Coronary artery (tissue), 2 donors: ENCODE data around the gene BMPR2.
"Not testable (repeated sequence)": the region's sequence is repeated elsewhere in the genome, so short reads cannot be mapped to it uniquely, and the experiment has no call there.

Source experiments
- DNase-seq: peaks from one replicate; pipeline ENCODE4 v3.0.0-alpha.2; 2017; ENCODE audit warnings: low spot score
- H3K27ac ChIP-seq, 2 donors: fragments of 200-600 bp; sonication (generic); one replicate each; pipeline ENCODE4 v1.5.1; 2016 to 2019
- H3K4me3 ChIP-seq: fragments of 200-600 bp; sonication (generic); 2 replicates; pipeline ENCODE4 v1.5.1; 2016; ENCODE audit warnings: mild to moderate bottlenecking, moderate library complexity
- TF ChIP-seq, protein P1 (sequence below): fragments of 200-600 bp; sonication (generic); IDR thresholded peaks from one replicate; pipeline ENCODE4 v1.5.1; 2019; ENCODE audit warnings: antibody characterized with exemption

The BMPR2 gene

DNA sequence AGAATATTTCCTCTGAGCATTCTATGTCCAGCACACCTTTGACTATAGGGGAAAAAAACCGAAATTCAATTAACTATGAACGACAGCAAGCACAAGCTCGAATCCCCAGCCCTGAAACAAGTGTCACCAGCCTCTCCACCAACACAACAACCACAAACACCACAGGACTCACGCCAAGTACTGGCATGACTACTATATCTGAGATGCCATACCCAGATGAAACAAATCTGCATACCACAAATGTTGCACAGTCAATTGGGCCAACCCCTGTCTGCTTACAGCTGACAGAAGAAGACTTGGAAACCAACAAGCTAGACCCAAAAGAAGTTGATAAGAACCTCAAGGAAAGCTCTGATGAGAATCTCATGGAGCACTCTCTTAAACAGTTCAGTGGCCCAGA, 179.2 kb downstream of the BMPR2 start:
- no peak for DNase-seq
- Histone ChIP-seq H3K4me3 (no peak overlapping the region), H3K27ac (no peak overlapping the region)
- TF ChIP-seq, protein P1, sequence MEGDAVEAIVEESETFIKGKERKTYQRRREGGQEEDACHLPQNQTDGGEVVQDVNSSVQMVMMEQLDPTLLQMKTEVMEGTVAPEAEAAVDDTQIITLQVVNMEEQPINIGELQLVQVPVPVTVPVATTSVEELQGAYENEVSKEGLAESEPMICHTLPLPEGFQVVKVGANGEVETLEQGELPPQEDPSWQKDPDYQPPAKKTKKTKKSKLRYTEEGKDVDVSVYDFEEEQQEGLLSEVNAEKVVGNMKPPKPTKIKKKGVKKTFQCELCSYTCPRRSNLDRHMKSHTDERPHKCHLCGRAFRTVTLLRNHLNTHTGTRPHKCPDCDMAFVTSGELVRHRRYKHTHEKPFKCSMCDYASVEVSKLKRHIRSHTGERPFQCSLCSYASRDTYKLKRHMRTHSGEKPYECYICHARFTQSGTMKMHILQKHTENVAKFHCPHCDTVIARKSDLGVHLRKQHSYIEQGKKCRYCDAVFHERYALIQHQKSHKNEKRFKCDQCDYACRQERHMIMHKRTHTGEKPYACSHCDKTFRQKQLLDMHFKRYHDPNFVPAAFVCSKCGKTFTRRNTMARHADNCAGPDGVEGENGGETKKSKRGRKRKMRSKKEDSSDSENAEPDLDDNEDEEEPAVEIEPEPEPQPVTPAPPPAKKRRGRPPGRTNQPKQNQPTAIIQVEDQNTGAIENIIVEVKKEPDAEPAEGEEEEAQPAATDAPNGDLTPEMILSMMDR = no peak

DNA sequence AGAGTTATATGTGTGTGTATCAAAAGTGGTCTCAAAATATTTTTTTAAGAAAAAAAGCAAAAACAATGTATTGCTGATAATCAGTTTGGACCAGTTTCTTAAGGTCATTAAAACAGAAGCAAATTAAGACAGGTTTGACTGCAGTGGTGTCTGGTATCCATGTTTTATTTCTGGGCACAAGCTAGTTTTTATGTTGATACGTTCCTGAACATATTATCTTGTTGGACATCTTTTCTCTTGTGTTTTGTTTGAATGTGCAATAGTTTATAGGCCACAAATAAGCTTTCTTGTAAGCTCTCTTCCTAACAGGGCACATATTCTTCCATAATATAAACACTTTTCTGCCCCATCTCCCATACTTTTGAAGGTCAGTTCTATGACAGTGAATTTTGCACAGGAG, 184.1 kb downstream of the BMPR2 start:
- TF ChIP-seq, protein P1 = no peak
- Histone ChIP-seq H3K4me3 (no peak overlapping the region), H3K27ac (no peak overlapping the region)
- DNase-seq = no peak

DNA sequence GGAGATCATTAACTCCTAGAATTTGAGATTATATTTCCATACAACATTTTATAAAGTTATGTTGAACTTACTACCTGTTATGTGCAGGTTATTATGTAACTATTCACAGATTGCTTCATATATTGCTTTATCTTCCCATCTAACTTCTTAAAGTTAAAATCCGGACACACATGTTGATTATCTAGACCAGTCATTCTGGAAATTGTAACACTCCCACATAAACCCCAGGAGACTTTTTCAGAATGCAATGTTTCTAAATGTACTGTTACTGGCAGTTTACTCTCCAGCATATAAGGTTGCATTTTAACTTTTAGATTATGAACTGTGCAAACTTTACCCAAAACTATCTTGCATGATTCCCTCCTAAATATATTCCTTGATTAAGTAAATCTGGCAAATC, 188.1 kb downstream of the BMPR2 start:
- H3K27ac ChIP-seq = no peak overlapping the region
- DNase-seq = no peak
- TF ChIP-seq, protein P1 = no peak
- no peak overlapping the region for H3K4me3 ChIP-seq

DNA sequence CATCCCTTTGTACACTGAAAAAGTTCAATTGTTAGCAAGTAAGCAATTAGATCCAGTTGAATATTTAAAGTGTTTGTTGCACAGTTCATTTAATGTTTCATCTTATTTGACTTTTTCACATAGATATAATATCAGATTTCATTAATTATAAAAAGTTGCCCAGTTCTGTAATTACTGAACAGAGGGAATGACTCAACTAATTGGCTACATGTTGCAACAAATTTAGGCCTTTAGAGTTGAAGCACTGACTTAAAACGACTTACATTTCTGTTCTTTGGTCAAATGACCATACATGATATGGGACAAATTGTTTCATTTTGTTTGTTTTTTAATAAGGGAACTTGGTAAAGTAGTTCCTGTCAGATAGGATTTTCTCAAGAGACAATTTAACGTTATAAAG, 190.2 kb downstream of the BMPR2 start:
- Histone ChIP-seq H3K4me3 (no peak overlapping the region), H3K27ac (no peak overlapping the region)
- DNase-seq = no peak
- TF ChIP-seq, protein P1 = no peak

DNA sequence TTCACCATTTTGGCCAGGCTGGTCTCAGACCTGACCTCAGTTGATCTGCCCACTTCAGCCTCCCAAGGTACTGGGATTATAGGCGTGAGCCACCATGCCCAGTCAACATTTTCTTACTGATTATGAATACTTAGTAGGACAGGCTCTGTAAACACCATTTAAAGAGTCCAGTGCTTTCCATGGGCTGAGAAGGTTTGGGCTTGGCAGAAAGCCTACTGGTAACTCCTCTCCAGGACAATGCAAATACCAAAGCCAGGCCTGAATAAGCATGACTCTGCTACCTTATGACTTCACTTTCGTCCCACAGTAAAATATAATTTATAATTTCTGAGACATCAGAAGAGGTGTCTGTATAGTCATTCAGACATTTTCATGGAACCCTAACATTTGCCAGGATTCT, 198.4 kb downstream of the BMPR2 start:
- no peak for DNase-seq
- TF ChIP-seq, protein P1 = no peak
- H3K27ac ChIP-seq = no peak overlapping the region
- H3K4me3 ChIP-seq = no peak overlapping the region

DNA sequence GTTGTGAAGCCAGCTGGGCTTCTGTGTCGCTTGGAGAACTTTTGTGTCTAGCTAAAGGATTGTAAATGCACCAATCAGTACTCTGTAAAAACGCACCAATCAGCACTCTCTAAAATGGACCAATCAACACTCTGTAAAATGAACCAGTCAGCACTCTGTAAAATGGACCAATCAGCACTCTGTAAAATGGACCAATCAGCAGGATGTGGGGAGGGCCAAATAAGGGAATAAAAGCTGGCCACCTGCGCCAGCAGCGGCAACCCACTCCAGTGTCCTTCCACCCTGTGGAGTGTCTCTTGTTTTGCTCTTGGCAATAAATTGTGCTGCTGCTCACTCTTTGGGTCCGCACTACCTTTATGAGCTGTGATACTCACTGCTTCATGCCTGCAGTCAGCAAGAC, 199.1 kb downstream of the BMPR2 start:
- not testable (repeated sequence) for DNase-seq, H3K4me3 ChIP-seq

DNA sequence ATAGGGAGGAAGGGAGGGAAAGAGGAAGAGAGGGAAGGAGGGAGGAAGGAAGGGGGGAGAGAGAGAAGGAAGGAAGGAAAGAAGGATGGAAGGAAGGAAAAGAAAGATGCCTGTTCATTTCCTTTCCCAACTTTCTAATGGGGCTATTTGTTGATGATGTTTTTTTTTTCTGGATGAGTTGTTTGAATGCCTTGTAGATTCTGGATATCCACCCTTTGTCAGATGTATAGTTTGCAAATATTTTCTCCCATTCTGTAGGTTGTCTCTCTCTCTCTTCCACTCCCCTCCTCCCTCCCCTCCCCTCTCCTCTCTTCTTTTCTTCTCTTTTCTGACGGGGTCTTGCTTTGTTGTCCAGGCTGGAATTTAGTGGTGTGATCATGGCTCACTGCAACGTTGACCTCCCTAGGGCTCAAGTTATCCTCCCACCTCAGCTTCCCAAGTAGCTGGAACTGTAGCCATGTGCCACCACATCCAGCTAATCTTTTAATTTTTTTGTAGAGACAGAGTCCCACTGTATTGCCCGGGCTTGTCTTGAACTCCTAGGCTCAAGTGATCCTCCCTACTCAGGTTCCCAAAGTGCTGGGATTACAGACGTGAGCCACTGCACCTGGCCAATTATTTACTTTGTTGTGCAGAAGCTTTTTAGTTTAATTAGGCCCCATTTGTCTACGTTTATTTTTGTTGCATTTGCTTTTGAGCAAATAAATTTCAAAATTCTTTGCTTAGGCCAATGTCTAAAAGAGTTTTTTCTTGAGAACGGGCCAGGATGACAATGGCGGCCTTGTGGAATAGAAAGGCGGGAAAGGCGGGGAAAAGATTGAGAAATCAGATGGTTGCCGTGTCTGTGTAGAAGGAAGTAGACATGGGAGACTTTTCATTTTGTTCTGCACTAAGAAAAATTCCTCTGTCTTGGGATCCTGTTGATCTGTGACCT, 201.4 kb downstream of the BMPR2 start:
- TF ChIP-seq, protein P1 = no peak
- DNase-seq = no peak
- H3K27ac ChIP-seq = no peak overlapping the region
- H3K4me3 ChIP-seq = no peak overlapping the region

More for the DNA sequence above, 199.1 kb downstream of the BMPR2 start:
- not testable (repeated sequence) for H3K27ac ChIP-seq

DNA sequence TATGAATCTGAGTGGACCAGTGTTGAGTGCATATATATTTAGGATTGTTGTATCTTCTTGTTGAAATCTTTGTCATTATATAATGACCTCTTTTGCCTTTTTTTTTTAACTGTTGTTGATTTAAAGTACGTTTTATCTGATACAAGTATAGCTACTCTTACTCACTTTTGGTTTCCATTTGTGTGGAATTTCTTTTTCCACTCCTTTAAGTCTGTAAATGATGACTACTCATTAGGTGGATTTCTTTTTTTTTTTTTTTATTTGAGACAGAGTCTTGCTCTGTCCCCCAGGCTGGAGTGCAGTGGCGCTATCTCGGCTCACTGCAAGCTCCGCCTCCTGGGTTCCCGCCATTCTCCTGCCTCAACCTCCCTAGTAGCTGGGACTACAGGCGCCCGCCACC, 206.7 kb downstream of the BMPR2 start:
- not testable (repeated sequence) for H3K4me3 ChIP-seq, DNase-seq, H3K27ac ChIP-seq
